VCaP (cell line): ENCODE measurements around the gene TSEN54.

Experiments used
- H3K27ac ChIP-seq: fragments of 450-650 bp; 2 replicates; pipeline ENCODE4 v1.5.1; 2017
- CTCF ChIP-seq: fragments of 450-650 bp; conservative IDR thresholded peaks from 2 replicates; pipeline ENCODE4 v1.5.1; 2017; ENCODE audit warnings: mild to moderate bottlenecking, moderate library complexity

Gene TSEN54

GRCh38 chr17:75573994-75574393 is 57.7 kb downstream of the TSEN54 start:
- H3K27ac ChIP-seq = no peak overlapping the region
- TF ChIP-seq CTCF = no peak
